ENCODE data around the gene DYSF.
A peak's percentile ranks its signal among the peaks of the same experiment; 100 is the strongest.

Gene DYSF

DNA sequence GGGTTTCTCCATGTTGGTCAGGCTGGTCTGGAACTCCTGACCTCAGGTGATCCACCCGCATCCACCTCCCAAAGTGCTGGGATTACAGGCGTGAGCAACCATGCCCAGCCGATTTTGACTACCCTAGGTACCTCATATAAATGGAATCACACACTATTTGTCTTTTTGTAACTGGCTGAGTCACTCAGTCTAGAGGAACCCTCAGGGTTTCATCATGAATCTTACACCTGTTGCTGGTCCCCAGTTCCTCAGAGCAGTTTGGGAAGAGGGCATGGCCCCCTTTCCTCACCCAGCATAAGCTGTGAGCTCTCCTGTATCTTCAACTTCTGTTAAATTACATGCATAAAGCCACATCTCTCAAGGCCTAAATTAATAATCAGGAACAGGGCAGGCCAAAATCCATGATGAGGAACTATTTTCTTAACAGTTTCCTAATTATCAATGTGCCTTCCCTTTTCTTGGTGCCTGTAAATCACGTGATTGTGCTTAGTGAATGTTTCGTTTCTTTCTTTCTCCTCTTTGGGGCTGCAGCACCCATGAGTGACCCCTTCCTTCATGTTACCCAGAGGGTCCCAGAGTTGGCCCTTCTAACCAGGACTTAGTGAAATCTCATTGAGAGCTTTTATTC is 20.9 kb downstream of the DYSF start:
- H3K9me3 ChIP-seq (ENCODE audit: severe bottlenecking), result no peaks in the 10 kb centered on the region
- DNase-seq (ENCODE audit: low spot score), result no peak
- H3K36me3 ChIP-seq (ENCODE audit: low read depth), result no peaks in the 10 kb centered on the region
- TF ChIP-seq, protein P1, sequence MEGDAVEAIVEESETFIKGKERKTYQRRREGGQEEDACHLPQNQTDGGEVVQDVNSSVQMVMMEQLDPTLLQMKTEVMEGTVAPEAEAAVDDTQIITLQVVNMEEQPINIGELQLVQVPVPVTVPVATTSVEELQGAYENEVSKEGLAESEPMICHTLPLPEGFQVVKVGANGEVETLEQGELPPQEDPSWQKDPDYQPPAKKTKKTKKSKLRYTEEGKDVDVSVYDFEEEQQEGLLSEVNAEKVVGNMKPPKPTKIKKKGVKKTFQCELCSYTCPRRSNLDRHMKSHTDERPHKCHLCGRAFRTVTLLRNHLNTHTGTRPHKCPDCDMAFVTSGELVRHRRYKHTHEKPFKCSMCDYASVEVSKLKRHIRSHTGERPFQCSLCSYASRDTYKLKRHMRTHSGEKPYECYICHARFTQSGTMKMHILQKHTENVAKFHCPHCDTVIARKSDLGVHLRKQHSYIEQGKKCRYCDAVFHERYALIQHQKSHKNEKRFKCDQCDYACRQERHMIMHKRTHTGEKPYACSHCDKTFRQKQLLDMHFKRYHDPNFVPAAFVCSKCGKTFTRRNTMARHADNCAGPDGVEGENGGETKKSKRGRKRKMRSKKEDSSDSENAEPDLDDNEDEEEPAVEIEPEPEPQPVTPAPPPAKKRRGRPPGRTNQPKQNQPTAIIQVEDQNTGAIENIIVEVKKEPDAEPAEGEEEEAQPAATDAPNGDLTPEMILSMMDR (IDR thresholded peaks at IDR 0.05; ENCODE audit: poor library complexity, severe bottlenecking), result no peak
- H3K4me1 ChIP-seq (ENCODE audit: insufficient read depth, poor library complexity, severe bottlenecking), result peaks cover 8% of the 10 kb centered on the region
- no peak for ATAC-seq (ENCODE audit: low read depth)
- no peak overlapping the region for H3K4me3 ChIP-seq (ENCODE audit: severe bottlenecking)
- H3K27me3 ChIP-seq (ENCODE audit: insufficient read depth, poor library complexity, severe bottlenecking), result no peaks in the 10 kb centered on the region
- no peak overlapping the region for H3K27ac ChIP-seq (ENCODE audit: poor library complexity, severe bottlenecking)

- no peak overlapping the region for H3K4me3 ChIP-seq (ENCODE audit: severe bottlenecking)
- no peaks in the 10 kb centered on the region for H3K27me3 ChIP-seq (ENCODE audit: insufficient read depth, poor library complexity, severe bottlenecking)
- TF ChIP-seq, protein P1 (IDR thresholded peaks at IDR 0.05; ENCODE audit: poor library complexity, severe bottlenecking), result no peak
- no peak overlapping the region for H3K27ac ChIP-seq (ENCODE audit: poor library complexity, severe bottlenecking)
- no peaks in the 10 kb centered on the region for H3K9me3 ChIP-seq (ENCODE audit: severe bottlenecking)
- DNase-seq (ENCODE audit: low spot score) (no peak), ATAC-seq (ENCODE audit: low read depth) (no peak)
- no peaks in the 10 kb centered on the region for H3K36me3 ChIP-seq (ENCODE audit: low read depth)
- peaks cover 8% of the 10 kb centered on the region for H3K4me1 ChIP-seq (ENCODE audit: insufficient read depth, poor library complexity, severe bottlenecking)
These were observed 21.5 kb downstream of the DYSF start for GRCh38 chr2:71474744-71475397.

- Histone ChIP-seq H3K9me3 (ENCODE audit: severe bottlenecking) (no peaks in the 10 kb centered on the region), H3K4me1 (ENCODE audit: insufficient read depth, poor library complexity, severe bottlenecking) (peaks cover 8% of the 10 kb centered on the region), H3K27me3 (ENCODE audit: insufficient read depth, poor library complexity, severe bottlenecking) (no peaks in the 10 kb centered on the region), H3K36me3 (ENCODE audit: low read depth) (no peaks in the 10 kb centered on the region), H3K4me3 (ENCODE audit: severe bottlenecking) (no peak overlapping the region), H3K27ac (ENCODE audit: poor library complexity, severe bottlenecking) (no peak overlapping the region)
- no peak for DNase-seq (ENCODE audit: low spot score)
- no peak for ATAC-seq (ENCODE audit: low read depth)
- TF ChIP-seq, protein P1 (IDR thresholded peaks at IDR 0.05; ENCODE audit: poor library complexity, severe bottlenecking), result no peak
These were observed 23.1 kb downstream of the DYSF start for GRCh38 chr2:71476495-71476894.

DNA sequence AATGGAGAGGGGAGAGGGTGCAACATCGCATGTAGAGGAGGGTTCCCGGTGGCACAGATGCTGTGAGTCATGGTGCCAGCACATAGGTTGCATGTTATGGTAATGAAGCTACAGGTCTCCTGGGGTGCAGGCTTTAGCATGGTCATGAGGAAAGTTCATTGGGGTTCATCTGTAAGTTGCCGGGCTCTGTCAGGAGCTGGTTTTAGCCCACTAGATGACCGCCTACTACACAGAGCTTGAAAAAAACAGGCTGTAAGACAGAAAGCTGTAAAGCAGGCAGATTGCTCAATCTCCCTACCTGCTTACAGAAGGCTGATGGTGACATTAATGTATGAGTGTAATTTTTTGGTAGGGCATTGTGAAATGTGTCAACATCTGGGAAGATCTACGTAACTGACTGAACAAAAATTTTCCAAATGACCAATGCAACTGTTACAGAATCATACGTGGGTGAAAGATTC is 23.9 kb downstream of the DYSF start:
- Histone ChIP-seq H3K4me1 (ENCODE audit: insufficient read depth, poor library complexity, severe bottlenecking) (peaks cover 8% of the 10 kb centered on the region), H3K4me3 (ENCODE audit: severe bottlenecking) (no peak overlapping the region), H3K27ac (ENCODE audit: poor library complexity, severe bottlenecking) (no peak overlapping the region), H3K9me3 (ENCODE audit: severe bottlenecking) (no peaks in the 10 kb centered on the region), H3K36me3 (ENCODE audit: low read depth) (no peaks in the 10 kb centered on the region), H3K27me3 (ENCODE audit: insufficient read depth, poor library complexity, severe bottlenecking) (no peaks in the 10 kb centered on the region)
- ATAC-seq (ENCODE audit: low read depth), result peak; percentile 50
- no peak for DNase-seq (ENCODE audit: low spot score)
- TF ChIP-seq, protein P1 (IDR thresholded peaks at IDR 0.05; ENCODE audit: poor library complexity, severe bottlenecking), result no peak

DNA sequence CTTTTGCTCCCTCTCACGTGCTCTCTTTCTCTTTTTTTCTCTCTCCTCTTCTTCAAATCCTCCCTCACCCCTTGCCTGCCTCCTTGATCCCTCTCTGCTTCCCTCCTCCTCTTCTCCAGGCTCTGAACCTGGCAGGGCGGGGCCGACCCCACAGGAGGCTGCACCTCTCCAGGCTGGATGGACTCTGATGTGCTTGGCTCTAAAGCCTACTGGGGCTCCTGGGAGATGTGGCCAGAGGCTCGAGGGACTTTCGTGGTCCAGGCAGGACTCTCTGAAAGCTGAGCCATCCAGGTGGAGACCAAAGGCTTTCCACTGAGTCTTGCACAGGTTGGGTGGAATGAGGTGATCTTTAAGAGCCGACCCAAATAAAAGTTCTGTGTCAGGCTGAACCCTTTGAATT is 25.4 kb downstream of the DYSF start:
- no peak overlapping the region for H3K27ac ChIP-seq (ENCODE audit: poor library complexity, severe bottlenecking)
- no peaks in the 10 kb centered on the region for H3K36me3 ChIP-seq (ENCODE audit: low read depth)
- no peaks in the 10 kb centered on the region for H3K9me3 ChIP-seq (ENCODE audit: severe bottlenecking)
- TF ChIP-seq, protein P1 (IDR thresholded peaks at IDR 0.05; ENCODE audit: poor library complexity, severe bottlenecking), result no peak
- no peak for ATAC-seq (ENCODE audit: low read depth)
- H3K4me1 ChIP-seq (ENCODE audit: insufficient read depth, poor library complexity, severe bottlenecking), result peaks cover 8% of the 10 kb centered on the region
- H3K4me3 ChIP-seq (ENCODE audit: severe bottlenecking), result no peak overlapping the region
- no peak for DNase-seq (ENCODE audit: low spot score)
- no peaks in the 10 kb centered on the region for H3K27me3 ChIP-seq (ENCODE audit: insufficient read depth, poor library complexity, severe bottlenecking)

All from RWPE2 (cell line).